Activated CD4-positive, alpha-beta T cell treated with anti-CD3 and anti-CD28 coated beads for 36 hours (primary cell): ENCODE results near the gene ISX. TPM values are rescaled to one million over a fixed set of nuclear protein-coding genes. Genes with fewer than 3 reads are reported as not detected.

ENCODE experiments used
- ATAC-seq: fragments of 200-7000 bp; cut with Tn5 transposase; one replicate; pipeline ENCODE4 v1.10.0; 2021; ENCODE audit warnings: mild to moderate bottlenecking, moderate library complexity
- CTCF ChIA-PET: fragments of 350-600 bp; sonication (Branson Sonifier 250); formaldehyde crosslinking; loops from one replicate; lab custom pipeline; 2021; ENCODE audit warnings: antibody characterized with exemption; lab: Charles Lee
- POLR2A ChIA-PET: fragments of 350-600 bp; sonication (Branson Sonifier 250); formaldehyde crosslinking; loops from one replicate; lab custom pipeline; 2021; ENCODE audit warnings: antibody characterized with exemption, inconsistent platforms; lab: Charles Lee
- DNase-seq: peaks from one replicate; pipeline ENCODE4 v3.0.0-alpha.2; 2020
- H3K27ac Mint-ChIP-seq: one replicate; pipeline ENCODE4 v1.8.0; 2021; ENCODE audit warnings: mixed read lengths
- H3K27me3 Mint-ChIP-seq: one replicate; pipeline ENCODE4 v1.8.0; 2021; ENCODE audit warnings: mixed read lengths
- H3K36me3 Mint-ChIP-seq: one replicate; pipeline ENCODE4 v1.8.0; 2021; ENCODE audit warnings: low read depth, mixed read lengths
- H3K4me1 Mint-ChIP-seq: one replicate; pipeline ENCODE4 v1.8.0; 2021; ENCODE audit warnings: mixed read lengths
- H3K4me3 Mint-ChIP-seq: one replicate; pipeline ENCODE4 v1.8.0; 2021; ENCODE audit warnings: mild to moderate bottlenecking, moderate library complexity, mixed read lengths
- H3K9me3 Mint-ChIP-seq: one replicate; pipeline ENCODE4 v1.8.0; 2021; ENCODE audit warnings: low read depth, mixed read lengths
- intact Hi-C, 2 experiments: fragments of 100-400 bp; cut with DNase I in 1 of 2; cut with micrococcal nuclease in 1 of 2; formaldehyde crosslinking; loops; one replicate each; pipeline versions ENCODE4 v1.14.2 to v1.15.1; 2022 to 2024; cut with DNase I, micrococcal nuclease
- total RNA-seq, 2 experiments: library from RNA; stranded (reverse); gene quantifications; one replicate each; pipeline ENCODE4 v1.2.3, GENCODE V29; 2021

The ISX gene
- total RNA-seq, 2 experiments from 2014 or later, result not detected

DNA sequence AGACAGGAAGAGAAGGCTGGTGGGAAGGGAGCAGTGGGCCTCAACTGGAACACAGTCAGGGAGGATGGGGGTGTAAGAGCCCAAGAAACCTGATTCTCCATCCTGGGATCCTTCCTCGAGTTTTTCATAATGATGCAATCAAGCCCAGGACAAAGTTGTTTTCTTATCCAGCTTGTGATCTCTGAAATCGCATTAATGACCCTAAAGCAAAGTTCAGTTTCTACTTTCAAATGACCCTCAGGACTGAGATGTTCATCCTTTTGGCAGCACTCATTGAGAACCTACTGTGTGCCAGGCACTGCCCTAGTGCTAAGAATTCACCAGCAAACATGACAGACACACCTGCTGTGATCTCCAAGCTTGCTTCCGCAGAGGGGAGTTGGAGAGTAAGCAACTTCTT is 45.3 kb downstream of the ISX start:
- DNase-seq, result no peak
- intact Hi-C loops, result no loop called here
- no peaks in the 10 kb centered on the region for H3K9me3 Mint-ChIP-seq
- peaks cover 5% of the 10 kb centered on the region for H3K27me3 Mint-ChIP-seq
- POLR2A ChIA-PET, result no interaction called here
- H3K36me3 Mint-ChIP-seq, result no peaks in the 10 kb centered on the region
- no peak overlapping the region for H3K4me3 Mint-ChIP-seq
- H3K4me1 Mint-ChIP-seq, result no peaks in the 10 kb centered on the region
- CTCF ChIA-PET, result interaction anchor here (0.6 kb wide), 1 partner anchor 21 kb away, joined by 4 read pairs; no protein-coding TSS in a partner anchor
- H3K27ac Mint-ChIP-seq, result no peak overlapping the region
- no peak for ATAC-seq

- Mint-ChIP-seq H3K27me3 (peaks cover 3% of the 10 kb centered on the region), H3K36me3 (no peaks in the 10 kb centered on the region), H3K9me3 (no peaks in the 10 kb centered on the region), H3K4me3 (no peak overlapping the region), H3K4me1 (no peaks in the 10 kb centered on the region), H3K27ac (no peak overlapping the region)
- DNase-seq (no peak), ATAC-seq (no peak)
- POLR2A ChIA-PET, result no interaction called here
- CTCF ChIA-PET, result no interaction called here
- intact Hi-C loops, result no loop called here
These were observed 47.4 kb downstream of the ISX start for GRCh38 chr22:35113341-35113740.

DNA sequence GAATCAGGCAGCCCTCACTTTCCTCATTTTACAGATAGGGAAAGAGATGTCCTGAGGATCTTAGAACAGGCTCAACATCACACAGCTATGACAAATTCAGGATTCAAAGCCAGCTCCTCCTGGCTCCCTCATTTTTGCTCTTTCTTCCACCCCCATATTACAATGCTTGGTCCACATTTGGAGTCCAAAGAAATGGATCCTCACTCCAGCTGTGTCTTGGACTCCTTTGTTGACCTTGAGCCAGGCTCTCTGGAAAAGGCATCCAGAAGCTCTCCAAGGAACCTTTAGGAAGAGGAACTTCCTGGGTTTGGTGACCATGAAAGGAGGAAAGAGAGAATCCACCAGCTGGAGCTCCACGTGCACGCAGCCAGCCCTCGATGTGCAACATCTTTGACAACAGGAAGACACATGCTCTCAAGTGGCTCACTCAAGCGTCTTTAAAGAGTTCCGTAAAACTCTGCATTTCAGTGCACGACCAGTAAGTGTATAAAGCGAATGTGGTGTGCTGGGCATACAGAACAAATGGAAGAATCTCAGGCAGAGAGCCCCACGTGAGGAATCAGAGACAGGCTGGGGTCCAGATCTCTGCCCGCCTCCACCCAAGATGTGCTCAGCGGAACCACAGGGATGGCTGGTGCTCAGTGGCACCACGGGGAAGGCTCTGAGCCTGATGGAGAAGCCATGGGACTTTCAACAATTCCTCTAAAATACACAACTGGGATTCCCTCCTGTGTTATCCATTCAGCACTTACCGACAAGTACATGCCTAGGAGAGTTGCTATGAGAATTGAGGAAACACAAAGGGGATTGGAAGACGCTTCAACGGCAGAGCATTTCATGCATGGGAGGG is 48.4 kb downstream of the ISX start:
- Mint-ChIP-seq H3K27ac (no peak overlapping the region), H3K27me3 (peaks cover 1% of the 10 kb centered on the region), H3K4me3 (no peak overlapping the region), H3K36me3 (no peaks in the 10 kb centered on the region), H3K4me1 (no peaks in the 10 kb centered on the region), H3K9me3 (no peaks in the 10 kb centered on the region)
- ChIA-PET CTCF (no interaction called here), POLR2A (no interaction called here)
- ATAC-seq (no peak), DNase-seq (no peak)
- intact Hi-C loops, result no loop called here

DNA sequence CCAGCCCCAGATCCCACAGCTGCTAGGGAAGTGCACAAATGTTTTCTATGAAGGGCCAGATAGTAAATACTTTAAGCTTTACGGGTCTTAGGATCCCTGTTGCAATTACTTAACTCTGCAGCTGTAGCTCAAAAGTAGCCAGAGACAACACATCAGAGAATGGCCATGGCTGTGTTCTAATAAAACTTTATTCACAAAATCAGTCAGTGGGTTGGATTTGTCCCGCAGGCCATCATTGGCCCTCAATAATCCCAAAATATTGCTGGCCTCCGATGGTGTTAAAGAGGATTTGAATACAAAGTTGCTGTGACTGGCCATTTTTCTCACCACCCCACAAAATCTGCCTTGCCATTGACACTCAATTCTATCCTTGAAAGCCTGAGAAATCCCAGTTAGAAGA is 49.6 kb downstream of the ISX start:
- intact Hi-C loops, result no loop called here

GRCh38 chr22:35116269-35116668 is 50.3 kb downstream of the ISX start:
- DNase-seq (no peak), ATAC-seq (no peak)
- intact Hi-C loops, result no loop called here
- Mint-ChIP-seq H3K4me1 (no peaks in the 10 kb centered on the region), H3K36me3 (no peaks in the 10 kb centered on the region), H3K27ac (no peak overlapping the region), H3K4me3 (no peak overlapping the region), H3K27me3 (peaks cover 1% of the 10 kb centered on the region), H3K9me3 (no peaks in the 10 kb centered on the region)
- POLR2A ChIA-PET, result no interaction called here
- CTCF ChIA-PET, result no interaction called here

More for the DNA sequence above, 49.6 kb downstream of the ISX start:
- no peaks in the 10 kb centered on the region for H3K4me1 Mint-ChIP-seq
- no peak overlapping the region for H3K4me3 Mint-ChIP-seq
- DNase-seq (no peak), ATAC-seq (no peak)
- peaks cover 1% of the 10 kb centered on the region for H3K27me3 Mint-ChIP-seq
- ChIA-PET CTCF (no interaction called here), POLR2A (no interaction called here)
- no peaks in the 10 kb centered on the region for H3K36me3 Mint-ChIP-seq
- no peak overlapping the region for H3K27ac Mint-ChIP-seq
- H3K9me3 Mint-ChIP-seq, result no peaks in the 10 kb centered on the region

GRCh38 chr22:35116817-35117216 is 50.9 kb downstream of the ISX start:
- no peak for DNase-seq
- H3K4me1 Mint-ChIP-seq, result no peaks in the 10 kb centered on the region
- H3K9me3 Mint-ChIP-seq, result no peaks in the 10 kb centered on the region
- no peak overlapping the region for H3K27ac Mint-ChIP-seq
- ATAC-seq, result no peak
- peaks cover 1% of the 10 kb centered on the region for H3K27me3 Mint-ChIP-seq
- intact Hi-C loops, result no loop called here
- H3K36me3 Mint-ChIP-seq, result no peaks in the 10 kb centered on the region
- ChIA-PET POLR2A (no interaction called here), CTCF (no interaction called here)
- no peak overlapping the region for H3K4me3 Mint-ChIP-seq

DNA sequence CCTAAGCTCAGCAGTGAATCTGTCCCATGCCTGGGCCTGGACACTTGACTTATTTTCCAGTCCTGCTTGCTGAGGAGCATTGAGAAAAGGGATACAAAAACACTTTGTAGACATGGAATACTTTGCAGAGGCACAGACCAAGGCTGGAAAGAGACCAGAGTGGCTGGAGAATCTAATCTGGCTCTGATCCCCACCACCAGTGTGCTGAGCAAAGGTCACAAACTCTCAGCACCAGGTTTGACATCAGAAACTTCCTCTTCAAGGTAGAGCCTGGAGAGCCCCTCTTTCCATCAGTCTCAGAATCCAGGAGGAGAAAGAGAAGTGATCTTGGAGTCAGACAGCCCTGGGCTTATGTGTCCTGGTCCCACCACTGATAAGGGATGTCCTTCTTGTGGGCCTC is 53.5 kb downstream of the ISX start:
- ChIA-PET POLR2A (no interaction called here), CTCF (interaction anchor here (0.7 to 1.3 kb wide), 3 partner anchors 12 to 52 kb away, joined by 3 to 5 read pairs (median 4); no protein-coding TSS in a partner anchor)
- ATAC-seq, result no peak
- H3K9me3 Mint-ChIP-seq, result no peaks in the 10 kb centered on the region
- no peaks in the 10 kb centered on the region for H3K36me3 Mint-ChIP-seq
- DNase-seq, result no peak
- no peaks in the 10 kb centered on the region for H3K4me1 Mint-ChIP-seq
- H3K4me3 Mint-ChIP-seq, result no peak overlapping the region
- H3K27ac Mint-ChIP-seq, result no peak overlapping the region
- intact Hi-C loops, result no loop called here
- peaks cover 1% of the 10 kb centered on the region for H3K27me3 Mint-ChIP-seq

GRCh38 chr22:35124691-35125219 is 58.8 kb downstream of the ISX start:
- Mint-ChIP-seq H3K27ac (no peak overlapping the region), H3K4me1 (no peaks in the 10 kb centered on the region), H3K27me3 (peaks cover 20% of the 10 kb centered on the region), H3K9me3 (no peaks in the 10 kb centered on the region), H3K36me3 (no peaks in the 10 kb centered on the region), H3K4me3 (no peak overlapping the region)
- POLR2A ChIA-PET, result no interaction called here
- ATAC-seq (no peak), DNase-seq (no peak)
- CTCF ChIA-PET, result interaction anchor here (1.5 kb wide), 1 partner anchor 26 kb away, joined by 7 read pairs; no protein-coding TSS in a partner anchor
- intact Hi-C loops, result loop anchor here in 1 of 2 experiments (5.0 kb wide), 1 partner anchor 72 kb away; no protein-coding TSS in a partner anchor

GRCh38 chr22:35126993-35127392 is 61.0 kb downstream of the ISX start:
- Mint-ChIP-seq H3K36me3 (no peaks in the 10 kb centered on the region), H3K27me3 (peaks cover 29% of the 10 kb centered on the region), H3K27ac (no peak overlapping the region), H3K9me3 (no peaks in the 10 kb centered on the region), H3K4me3 (no peak overlapping the region), H3K4me1 (no peaks in the 10 kb centered on the region)
- ChIA-PET POLR2A (no interaction called here), CTCF (no interaction called here)
- intact Hi-C loops, result loop anchor here in 1 of 2 experiments (5.0 kb wide), 1 partner anchor 75 kb away; no protein-coding TSS in a partner anchor
- DNase-seq (no peak), ATAC-seq (no peak)

- intact Hi-C loops, result loop anchor here in 1 of 2 experiments (5.0 kb wide), 1 partner anchor 76 kb away; no protein-coding TSS in a partner anchor
- no peak overlapping the region for H3K27ac Mint-ChIP-seq
- no peaks in the 10 kb centered on the region for H3K9me3 Mint-ChIP-seq
- H3K4me3 Mint-ChIP-seq, result no peak overlapping the region
- no peaks in the 10 kb centered on the region for H3K4me1 Mint-ChIP-seq
- ChIA-PET POLR2A (no interaction called here), CTCF (interaction anchor here (0.9 to 1.5 kb wide), 2 partner anchors 22 to 103 kb away, joined by 3 to 4 read pairs; no protein-coding TSS in a partner anchor)
- peaks cover 39% of the 10 kb centered on the region for H3K27me3 Mint-ChIP-seq
- no peaks in the 10 kb centered on the region for H3K36me3 Mint-ChIP-seq
- ATAC-seq (peak; percentile 72), DNase-seq (no peak)
These were observed 62.7 kb downstream of the ISX start for GRCh38 chr22:35128637-35129036.

DNA sequence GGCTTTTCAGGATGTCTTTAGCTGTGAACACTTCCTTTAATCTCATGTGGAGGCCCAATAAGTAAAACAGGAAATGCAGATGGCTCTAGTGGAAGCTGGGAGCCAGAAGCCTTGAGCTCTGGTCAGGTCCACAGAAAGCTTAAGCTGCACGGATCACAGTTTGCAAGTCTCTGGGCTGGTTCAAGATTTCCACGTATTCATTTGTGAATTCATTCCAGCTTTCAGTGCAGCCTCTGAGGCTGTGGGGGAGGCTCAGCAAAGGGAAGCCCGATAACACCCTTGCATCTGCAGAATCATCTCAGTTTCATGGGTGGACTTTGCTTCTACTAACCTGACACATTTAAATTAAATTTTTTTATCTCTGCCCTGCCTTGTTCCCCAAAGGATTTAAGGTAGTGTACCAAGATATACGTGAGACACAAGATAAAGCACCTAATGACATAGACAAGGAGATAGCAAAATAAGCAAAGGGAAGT is 65.6 kb downstream of the ISX start:
- peaks cover 35% of the 10 kb centered on the region for H3K27me3 Mint-ChIP-seq
- no peak overlapping the region for H3K4me3 Mint-ChIP-seq
- CTCF ChIA-PET, result interaction anchor here (0.5 to 1.7 kb wide), 4 partner anchors 11 to 198 kb away, joined by 3 to 8 read pairs (median 4); no protein-coding TSS in a partner anchor
- intact Hi-C loops, result no loop called here
- no peak overlapping the region for H3K27ac Mint-ChIP-seq
- H3K9me3 Mint-ChIP-seq, result no peaks in the 10 kb centered on the region
- DNase-seq (no peak), ATAC-seq (no peak)
- POLR2A ChIA-PET, result no interaction called here
- no peaks in the 10 kb centered on the region for H3K4me1 Mint-ChIP-seq
- H3K36me3 Mint-ChIP-seq, result no peaks in the 10 kb centered on the region
